HG03457 (cell line): ENCODE data around the gene NCKAP5L.
A peak's percentile ranks its signal among the peaks of the same experiment; 100 is the strongest.
"Not testable (repeated sequence)": the region's sequence is repeated elsewhere in the genome, so short reads cannot be mapped to it uniquely, and the experiment has no call there.

Source experiments
- ATAC-seq: cut with Tn5 transposase; IDR thresholded peaks from one replicate; pipeline ENCODE4 v1.9.1; 2021; ENCODE audit warnings: moderate number of reproducible peaks; ENCODE audit not compliant: unreplicated experiment

The NCKAP5L gene

DNA sequence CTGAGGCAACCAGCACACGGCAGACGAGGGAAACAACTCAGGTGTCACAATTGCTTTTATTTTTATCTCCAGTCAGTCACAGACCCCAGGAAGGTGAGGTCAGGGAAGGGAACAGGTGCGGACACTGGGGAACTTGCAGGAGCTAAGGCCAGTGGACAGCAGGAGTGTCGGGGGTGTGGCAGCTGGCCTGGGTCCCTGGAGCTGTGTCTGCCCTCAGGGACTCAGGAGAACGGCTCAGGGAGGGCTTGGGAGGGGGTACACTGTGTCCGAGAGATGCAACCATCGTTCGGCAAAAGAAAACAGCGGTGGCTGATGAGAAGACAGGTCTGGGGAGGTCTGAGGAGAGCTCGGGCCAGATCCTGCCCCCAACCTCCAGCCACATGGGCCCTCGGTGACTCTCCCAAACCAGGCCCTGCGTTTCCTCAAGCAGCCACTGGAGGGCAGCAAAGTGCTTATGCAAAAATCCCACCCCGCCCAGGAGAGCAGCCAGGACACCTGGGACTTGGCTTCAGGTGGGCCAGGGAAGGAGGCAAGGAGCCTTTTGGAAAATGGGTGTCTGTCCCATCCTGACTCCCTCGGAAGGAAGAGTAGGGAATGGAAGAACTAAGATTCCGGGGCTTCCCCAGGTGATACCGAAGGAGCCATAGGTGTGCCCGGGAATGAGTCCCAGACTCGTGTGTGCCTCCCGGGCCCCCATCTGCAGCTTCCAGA is 38.8 kb upstream of the NCKAP5L start:
- ATAC-seq: no peak

DNA sequence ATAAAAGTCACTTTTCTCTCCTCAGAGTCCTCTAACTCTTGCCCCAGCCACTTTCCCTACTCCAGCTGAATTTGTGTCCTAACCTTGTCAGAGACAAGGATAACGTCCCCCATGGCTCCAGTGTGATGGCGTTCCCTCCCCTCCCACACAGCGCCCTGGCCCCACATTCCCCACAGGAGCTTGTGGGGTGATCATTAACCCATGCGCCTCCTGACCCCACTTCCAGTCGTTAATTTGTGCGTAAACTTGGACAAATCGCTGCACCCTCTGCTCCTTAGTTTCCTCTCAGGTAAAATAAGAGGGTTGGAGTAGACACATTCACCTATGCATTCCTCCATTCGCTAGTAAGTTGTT is 37.5 kb upstream of the NCKAP5L start:
- no peak for ATAC-seq

DNA sequence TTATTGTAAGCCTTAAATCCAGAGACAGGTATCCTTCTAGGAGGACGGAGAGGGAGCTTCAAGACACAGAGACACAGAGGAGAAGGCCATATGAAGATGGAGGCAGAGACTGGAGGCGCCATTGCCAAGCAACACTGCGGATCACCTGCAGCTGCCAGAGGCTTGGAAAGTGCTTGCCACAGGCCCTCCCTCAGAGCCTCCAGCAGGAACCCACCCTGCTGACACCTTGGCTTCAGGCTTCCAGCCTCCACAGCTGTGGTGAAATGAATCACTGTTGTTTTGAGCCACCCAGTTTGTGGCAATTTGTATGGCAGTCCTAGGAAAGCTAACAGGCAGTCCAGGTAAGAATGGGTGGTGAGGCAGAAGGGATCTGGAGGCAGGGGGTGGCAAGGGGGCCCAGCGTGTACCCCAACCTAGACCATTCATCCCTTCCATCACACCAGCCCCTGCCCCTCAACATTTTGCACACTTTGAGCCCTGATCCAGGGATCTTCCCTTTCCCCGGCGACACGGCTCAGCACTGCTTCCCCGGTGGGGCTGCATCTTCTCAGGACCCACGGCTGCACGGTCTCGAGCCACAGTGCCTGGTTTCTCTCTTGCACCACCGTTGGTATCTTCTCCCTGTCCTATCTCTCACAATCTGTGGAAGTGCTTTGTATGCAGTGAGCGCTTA is 37.0 kb upstream of the NCKAP5L start:
- ATAC-seq: no peak

DNA sequence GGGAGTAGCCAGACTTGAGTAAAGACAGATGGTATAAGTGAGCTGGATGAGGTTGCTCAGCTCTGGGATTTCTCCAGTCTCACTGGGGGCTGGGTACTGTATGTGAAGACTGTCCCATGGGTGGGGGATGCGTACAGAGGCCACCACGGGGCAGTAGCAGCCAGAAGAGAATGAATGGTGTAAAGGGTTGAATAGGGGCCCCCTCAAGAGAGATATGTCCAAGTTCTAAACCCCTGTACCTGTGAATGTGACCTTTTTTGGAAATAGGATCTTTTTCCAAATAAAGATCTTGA is 36.5 kb upstream of the NCKAP5L start:
- no peak for ATAC-seq

DNA sequence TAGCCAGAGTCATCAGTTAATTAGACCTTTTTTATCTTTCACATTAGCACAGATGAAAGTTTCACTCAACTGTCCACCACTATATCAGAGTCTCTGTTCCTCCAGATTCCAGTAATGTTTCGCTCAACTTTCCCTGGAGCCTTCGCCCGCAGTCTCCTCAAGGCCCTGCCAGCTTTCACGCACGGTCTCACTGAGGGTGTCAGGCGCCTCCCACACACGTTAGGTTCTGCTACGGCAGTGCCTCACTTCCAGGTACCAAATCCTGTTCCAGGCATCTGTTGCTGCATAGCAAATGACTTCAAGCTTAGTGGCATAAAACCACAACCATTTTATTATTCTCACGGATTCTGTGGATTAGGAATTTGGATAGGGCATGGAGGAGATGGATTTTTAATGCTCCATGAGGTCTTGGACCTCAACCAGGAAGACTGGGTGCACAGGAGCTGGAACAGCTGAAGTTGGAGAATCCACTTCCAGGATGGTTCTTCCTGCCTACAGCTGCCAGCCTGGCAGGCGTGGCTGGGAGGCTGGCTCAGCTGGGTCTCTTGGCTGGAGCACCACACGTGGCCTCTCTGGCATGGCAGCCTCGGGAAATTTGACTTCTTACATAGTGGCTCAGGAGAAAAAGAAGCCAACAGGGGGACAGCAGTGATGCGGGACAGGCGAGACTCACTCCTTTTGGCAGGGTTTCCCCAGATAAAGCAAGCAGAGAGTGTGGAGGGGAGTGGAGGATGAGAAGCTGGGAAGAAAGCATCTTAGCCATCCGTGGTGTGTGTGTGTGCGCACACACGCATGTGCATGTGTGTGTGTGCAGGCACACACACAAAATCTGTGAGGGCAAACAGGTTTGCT is 36.0 kb upstream of the NCKAP5L start:
- no peak for ATAC-seq

DNA sequence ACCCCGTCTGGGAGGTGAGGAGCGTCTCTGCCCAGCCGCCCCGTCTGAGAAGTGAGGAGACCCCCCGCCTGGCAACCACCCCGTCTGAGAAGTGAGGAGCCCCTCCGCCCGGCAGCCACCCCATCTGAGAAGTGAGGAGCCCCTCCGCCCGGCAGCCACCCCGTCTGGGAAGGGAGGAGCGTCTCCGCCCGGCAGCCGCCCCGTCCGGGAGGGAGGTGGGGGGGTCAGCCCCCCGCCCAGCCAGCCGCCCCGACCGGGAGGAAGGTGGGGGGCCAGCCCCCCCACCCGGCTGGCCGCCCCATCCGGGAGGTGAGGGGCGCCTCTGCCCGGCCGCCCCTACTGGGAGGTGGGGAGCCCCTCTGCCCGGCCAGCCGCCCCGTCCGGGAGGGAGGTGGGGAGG is 32.7 kb upstream of the NCKAP5L start:
- not testable (repeated sequence) for ATAC-seq

DNA sequence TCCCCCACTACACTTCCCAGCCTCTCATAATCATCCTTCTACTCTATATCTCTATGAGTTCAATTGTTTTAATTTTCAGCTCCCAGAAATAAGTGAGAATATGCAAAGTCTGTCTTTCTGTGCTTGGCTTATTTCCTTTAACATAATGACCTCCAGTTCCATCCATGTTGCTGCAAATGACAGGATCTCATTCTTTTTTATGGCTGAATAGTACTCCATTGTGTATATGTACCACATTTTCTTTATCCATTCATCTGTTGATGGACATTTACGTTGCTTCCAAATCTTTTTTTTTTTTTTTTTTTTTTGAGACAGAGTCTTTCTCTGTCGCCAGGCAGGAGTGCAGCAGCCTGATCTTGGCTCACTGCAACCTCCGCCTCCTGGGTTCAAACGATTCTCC is 27.7 kb upstream of the NCKAP5L start:
- ATAC-seq: not testable (repeated sequence)

DNA sequence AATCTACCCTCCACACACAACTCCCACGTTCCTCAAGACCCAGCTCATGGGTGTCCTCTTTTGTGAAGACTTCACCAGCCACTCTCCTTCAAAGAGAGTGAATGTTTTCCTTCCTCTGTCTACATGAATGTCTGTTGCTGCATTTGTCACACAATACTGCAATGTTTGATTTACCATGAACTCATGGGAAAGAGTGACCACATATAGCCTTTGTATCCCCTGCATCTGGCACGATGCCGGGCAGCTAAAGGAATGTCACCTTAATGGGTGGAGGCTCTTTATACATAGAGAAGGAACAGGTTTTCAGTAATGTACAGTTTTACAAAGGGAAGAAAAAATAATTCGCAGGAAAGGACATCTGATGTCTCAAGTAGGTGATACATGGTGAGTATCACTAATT is 26.8 kb upstream of the NCKAP5L start:
- ATAC-seq: no peak

DNA sequence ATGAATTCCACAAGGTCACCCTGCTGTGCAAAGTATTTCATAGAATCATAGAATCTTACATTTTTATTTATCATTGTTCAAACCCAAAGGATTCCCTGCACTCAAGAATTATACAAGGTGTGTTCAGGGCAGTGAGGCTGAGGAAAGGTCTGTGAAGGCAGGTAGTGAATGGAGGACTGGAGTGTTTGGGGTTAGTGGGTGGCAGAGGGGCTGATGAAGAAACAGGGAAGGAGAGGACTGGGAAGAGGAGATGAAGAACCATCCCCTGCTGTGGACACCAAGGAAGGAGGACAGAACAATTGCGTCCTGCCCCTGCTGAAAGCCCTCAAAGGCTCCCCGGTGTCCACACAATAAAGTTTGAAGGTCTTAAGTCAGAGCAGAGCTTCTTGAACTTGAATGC is 25.5 kb upstream of the NCKAP5L start:
- ATAC-seq: no peak

DNA sequence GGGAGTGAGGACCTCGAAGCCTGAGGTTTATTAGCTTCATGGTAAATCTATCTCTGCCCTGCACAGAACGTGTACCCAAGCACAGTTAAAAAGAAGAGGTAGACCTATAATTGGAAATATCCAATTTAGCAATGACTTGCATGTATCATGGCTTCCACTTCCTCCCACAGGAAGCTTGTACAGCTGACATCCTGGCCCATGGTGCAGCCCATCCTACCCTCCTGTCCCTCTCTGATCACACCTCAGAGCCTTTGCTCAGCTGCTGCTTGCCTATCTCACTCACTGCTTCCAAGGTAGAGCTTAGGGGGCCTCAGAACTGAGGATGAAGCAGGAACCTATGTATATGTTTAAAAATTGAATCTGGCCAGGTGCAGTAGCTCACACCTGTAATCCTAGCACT is 18.9 kb upstream of the NCKAP5L start:
- ATAC-seq: no peak

DNA sequence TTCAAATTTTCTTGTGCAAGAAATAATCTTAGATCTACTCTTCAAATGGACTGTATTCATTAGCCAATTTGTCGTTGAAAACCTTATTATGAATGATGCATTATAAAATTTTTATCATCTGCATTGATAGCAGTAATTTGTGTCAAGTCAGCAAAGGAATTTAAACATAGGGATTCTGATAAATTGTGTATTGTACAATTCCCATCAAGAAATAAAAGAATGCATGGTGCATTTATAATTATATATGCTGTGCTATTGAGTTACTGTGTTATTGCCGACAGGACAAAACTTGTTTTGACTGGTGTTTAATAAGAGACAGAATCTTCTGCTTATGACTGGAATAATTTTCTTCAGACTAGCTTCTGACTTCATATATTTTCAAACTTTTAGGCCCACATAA is 17.8 kb upstream of the NCKAP5L start:
- no peak for ATAC-seq

DNA sequence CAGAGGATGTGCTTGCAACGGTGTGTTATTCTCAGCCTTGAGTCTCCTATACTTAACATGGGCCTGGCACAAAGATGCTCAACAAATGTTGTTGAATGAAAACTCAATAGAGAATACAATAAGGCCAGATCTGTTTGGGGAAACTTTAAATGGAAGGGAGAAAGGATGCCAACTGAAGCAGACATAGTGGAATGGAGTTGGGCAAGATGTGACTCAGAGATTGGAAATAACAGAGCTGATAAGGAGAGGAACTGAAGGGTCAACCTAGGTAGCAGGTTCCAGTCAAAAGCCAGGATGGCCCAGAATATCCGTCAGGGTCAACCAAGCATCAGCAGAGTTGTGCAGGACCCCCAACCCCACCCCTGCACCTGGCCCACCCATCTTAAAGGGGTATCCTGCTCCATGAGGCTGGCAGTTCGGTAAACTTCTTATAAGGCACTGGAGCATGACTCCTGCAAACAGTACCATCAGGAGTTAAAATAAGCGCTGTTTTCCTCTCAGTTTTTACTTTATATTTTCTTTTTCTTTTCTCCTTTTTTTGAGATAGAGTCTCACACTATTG is 15.7 kb upstream of the NCKAP5L start:
- ATAC-seq: no peak

DNA sequence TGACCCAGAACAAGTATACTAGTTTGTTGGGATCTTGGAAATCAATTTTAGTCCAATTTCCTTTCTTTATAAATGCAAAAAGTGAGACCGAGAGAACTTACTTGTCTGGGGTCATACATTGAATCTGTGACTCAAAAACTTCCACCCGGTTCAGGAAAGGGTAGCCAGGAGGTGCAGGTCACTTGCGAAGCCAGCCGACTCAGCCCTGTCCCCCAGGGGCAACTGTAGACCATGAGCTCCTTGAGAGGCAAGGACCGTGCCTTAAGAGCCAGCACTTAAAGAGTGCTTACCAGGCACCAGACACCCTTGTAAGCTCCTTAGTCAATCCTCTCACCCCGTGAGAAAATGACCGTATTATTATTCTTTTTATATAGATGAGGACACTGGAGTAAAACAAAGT is 15.2 kb upstream of the NCKAP5L start:
- no peak for ATAC-seq

DNA sequence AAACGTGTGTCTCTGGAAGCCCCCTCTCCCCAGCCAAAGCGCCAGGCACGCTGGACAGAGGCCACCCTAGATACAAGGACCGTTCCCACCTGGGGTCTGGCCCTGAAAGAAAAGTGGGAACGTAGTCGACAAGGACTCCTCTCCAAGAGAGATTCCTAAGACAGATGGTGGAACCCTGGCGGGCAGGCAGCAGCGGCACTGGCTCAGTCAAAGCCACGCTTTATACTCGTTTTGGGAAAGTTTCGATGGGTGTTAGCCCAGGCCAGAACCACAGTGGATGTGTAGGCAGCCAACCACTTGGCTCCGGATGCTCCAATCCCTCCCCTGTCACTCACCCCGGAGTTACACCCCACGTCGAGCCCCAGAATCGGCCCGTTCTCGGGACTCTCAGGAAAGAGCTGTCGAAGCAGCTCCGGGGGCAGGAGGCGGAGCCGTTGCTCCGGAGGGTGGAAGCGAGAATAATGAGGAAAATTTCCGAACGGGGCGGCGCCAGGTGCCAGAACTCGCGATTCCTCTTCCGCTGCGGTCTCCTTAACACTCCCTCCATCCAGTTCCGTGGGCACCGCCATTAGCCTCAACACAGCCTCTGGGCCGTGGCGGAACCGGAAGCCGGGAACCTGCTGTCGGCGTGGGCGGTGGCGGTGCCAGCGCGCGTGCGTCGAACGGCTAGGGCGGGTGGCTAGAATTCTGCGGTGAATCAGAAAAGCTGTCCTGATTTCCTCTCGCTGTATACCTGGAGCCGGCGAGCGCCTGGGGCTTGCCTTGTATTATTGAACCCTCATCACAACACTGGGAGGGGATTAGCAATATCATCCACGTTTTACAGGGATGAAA is 14.5 kb upstream of the NCKAP5L start, which contains the start of gene BCDIN3D:
Gene BCDIN3D, minus strand, starts transcription at position 588 of the 834 bp plus-strand sequence. Its CDS starts 19 bp downstream, at position 569.
- peak; percentile 62 for ATAC-seq

DNA sequence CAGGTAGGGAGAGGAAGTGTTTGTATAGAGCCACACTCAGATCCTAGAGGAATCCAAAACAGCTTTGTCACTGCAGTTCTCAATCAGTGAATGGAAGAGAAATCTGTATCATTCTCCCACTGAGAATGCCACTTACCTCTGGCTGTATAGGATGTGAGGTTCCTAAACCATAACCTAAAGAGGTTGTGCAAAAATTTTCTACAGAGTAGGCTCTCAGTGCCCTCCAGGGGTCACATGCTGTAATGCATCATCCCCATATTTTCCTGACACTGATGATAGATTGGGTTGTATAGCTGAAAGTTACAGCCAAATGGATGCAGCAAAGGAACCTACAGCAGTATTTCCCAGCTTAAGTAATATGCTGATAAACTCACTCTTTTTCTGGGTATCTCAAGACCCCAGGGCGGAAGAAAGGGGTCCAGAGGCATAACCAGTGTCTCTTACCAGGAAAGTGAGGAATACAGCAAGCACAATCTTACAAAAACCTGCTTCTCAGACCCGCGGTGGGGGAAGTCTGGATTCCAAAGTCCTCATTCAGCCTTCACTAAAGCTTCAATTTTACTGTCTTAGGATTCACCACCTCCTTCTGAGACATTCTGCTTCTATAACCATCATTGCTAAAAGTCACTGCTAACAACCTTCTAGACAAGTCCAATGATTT is 10.9 kb upstream of the NCKAP5L start:
- ATAC-seq: no peak

DNA sequence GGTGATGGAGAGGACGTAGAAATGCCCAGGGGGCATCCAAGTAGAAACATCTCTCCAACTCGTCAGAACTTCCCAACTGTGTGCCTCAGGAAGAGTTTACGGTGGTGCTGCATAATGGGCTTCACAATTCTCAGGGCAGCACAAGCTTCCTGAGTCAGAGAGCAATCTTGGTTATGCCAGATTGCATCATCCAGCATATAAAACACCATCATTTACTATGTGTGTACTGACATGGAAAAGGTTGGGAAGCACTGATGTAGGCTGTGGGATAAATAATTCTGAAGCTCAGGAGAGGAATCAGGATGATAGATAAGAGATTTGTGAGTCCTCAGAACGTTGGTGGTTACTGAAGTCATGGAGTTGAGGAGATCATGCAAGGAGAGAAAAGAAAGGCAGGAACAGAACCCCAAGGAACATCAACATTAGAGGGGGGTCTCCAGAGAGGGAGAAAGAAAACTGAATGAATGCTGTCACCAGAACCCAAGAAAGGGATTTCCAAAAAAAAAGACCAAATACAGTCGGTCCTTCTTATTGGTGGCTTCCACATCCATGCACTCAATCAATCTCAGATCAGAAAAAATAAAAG is 4.7 kb upstream of the NCKAP5L start:
- no peak for ATAC-seq

DNA sequence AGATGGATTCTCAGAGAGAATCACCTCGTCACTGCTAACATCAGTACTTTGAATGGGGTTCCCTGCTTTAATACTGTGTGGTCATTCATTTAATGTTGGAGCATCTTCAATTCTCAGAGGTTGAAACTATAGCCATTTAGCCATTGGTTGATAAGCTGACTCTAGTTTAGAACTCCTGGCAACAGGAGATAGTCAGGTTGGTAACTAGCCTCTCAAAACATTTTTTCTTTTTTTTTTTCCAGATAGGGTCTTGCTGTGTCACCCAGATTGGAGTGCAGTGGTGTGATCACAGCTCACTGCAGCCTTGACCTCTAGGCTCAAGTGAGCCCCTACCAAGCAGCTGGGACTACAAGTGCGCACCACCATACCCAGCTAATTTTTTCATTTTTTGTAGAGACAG is 3.5 kb upstream of the NCKAP5L start:
- ATAC-seq: no peak

DNA sequence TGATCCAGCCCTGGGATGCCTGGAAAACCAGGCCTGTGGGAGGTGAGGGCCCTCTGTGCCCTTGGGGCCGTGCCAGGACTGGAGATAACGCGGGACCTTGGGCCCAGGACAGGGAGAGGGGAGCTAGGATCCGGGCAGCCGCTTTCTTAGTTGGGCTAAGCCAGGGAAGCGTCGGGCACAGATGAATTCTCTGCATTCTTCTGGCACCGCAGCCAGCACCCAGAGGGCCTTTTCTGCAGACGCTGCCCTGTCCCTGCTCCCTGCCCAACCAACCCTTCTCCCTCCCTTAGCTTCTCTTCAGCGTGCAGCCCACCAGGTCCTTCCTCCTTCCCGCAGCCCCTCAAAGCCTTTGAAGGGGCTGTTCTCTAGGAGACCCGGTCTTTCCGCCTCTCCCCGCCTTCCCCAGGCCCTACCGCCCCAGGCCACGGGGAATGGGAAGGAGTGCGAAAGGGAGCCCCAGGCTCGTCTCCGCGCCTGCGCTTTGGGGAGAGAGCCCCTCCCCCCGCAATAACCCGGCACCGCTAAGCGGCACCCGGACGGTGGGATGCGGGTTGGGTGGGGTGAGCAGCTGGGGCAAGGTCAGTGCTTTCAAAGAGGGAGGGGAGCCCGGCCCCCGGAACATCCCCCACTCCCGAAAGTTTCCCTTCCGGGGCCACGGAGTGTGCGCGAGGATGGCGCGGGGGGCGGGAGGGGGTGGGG is 663 bp downstream of the NCKAP5L start:
- no peak for ATAC-seq

DNA sequence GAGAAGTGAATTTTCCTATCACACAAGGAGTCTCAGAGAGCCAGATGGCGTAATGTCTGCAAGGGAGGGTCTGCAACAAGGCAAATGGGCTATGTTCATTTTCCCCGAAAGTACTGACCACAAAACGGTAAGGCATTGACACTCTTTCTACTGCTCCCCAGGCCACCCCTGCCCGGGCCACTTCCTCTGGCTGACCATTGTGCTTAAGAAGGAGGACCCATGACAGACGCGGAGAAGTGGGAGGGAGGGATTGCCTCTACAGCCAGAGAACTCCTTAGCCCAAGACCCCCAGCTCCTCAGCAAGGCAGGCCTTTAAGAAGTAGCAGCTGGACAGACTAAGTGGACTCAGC is 1.2 kb downstream of the NCKAP5L start:
- ATAC-seq: no peak
